GM21737 (cell line): Measurements from ENCODE around the gene DHX35.

Experiments
- ATAC-seq: cut with Tn5 transposase; IDR thresholded peaks from one replicate; pipeline ENCODE4 v1.9.1; 2021; ENCODE audit warnings: mild to moderate bottlenecking, moderate library complexity; ENCODE audit not compliant: unreplicated experiment

Gene DHX35

DNA sequence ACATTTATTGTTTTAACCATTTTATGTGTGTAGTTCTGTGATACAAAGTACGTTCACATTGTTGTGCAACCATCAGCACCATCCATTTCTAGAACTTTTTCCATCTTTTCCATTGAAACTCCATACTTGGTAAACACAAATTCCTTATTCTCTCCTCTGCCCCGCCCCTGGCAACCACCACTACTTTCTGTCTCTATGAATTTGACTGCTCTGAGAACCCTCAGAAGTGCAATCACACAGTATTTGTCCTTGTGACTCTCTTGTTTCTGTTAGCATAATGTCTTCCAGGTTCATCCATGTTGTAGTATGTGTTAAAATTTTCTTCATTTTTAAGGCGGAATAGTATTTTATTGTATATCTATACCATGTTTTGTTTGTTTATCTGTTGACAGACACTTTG is 56.9 kb downstream of the DHX35 start:
- no peak for ATAC-seq

GRCh38 chr20:39019805-39020325 is 57.7 kb downstream of the DHX35 start:
- peak; percentile 61 for ATAC-seq

DNA sequence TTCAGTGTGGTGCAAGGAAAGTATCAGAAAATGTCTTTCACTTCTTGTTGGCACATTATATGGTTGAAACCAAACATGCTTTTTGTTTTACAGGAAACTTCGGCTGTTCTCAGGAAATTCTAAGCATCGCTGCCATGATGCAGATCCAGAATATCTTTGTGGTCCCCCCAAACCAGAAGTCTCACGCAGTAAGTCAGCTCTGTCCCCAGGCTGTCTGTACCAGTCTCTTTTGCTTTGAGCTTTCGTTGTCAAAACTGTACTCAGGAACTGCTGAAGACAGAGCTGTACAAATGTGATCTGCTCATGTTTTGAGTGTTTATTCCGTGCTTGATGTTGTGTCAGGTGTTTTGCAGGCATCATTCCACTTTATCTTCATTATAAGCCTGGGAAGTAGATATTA is 59.6 kb downstream of the DHX35 start:
- ATAC-seq: no peak

GRCh38 chr20:39025883-39026282 is 63.7 kb downstream of the DHX35 start:
- no peak for ATAC-seq

DNA sequence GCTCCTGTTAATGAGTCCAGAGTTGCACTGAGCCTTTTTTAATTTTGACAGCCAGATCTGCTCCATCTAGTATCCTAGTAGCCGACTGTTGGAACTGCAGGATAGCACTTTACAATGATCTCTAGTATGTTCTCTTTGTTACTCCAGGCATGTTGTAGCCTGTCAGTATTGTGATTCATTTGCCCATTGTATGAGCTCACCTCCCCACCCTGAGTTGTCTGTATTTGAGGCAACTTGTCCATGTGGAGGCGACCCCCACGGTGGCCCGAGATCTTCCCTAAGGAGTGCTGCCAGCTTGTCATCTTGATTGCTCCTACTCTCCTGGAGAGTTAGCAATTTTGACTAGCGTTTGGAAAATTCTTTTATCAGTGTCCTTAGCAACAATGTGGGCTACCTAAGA is 67.2 kb downstream of the DHX35 start:
- ATAC-seq: no peak

- no peak for ATAC-seq
Observed at GRCh38 chr20:39032997-39033396, 70.9 kb downstream of the DHX35 start.

- no peak for ATAC-seq
Observed at GRCh38 chr20:39036011-39036410, 73.9 kb downstream of the DHX35 start.

- no peak for ATAC-seq
Observed at GRCh38 chr20:39036851-39037250, 74.7 kb downstream of the DHX35 start.

DNA sequence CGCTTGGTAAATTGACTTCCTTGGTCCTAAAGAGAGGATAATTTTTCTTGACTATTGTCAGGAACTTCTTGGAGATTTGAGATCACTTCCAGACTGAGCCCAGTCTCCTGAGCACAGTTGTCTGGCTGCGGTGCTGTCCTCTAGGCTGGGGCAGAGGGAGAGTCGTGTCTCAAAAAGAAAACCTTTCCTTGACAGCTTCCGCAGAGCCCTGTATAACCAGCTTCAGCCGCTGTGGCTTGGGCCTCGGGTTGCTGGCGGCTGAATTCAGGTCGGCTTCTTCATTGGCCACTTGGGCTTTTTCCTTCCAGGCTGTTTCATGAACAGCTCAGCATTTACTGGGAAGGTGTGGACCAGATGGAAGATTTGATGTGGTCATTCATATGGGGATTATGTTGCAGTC is 75.9 kb downstream of the DHX35 start:
- ATAC-seq: no peak

- ATAC-seq: no peak
Observed at GRCh38 chr20:39038495-39038894, 76.4 kb downstream of the DHX35 start.

- ATAC-seq: no peak
Observed at GRCh38 chr20:39039261-39039660, 77.1 kb downstream of the DHX35 start.

DNA sequence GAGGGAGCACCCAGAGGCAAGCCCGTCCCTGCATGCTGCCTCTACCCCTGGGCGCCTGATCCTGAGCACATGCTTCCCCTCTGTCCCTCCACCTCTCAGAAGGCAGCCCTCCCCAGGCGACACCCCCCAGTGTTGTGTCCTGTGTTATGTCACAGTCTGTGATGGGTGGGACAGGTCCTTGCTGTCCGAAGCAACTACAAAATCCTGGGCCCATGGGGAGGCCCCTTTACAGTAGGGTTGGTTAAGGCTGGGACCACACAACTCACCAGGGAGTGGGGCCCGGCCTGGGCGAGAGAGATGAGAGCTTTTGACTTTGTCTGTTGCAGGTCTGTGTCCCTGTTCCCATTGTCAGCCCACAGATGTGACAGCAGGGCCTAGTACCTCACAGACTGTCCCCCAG is 78.0 kb downstream of the DHX35 start:
- ATAC-seq: no peak

- ATAC-seq: no peak
Observed at GRCh38 chr20:39041067-39041466, 78.9 kb downstream of the DHX35 start.

DNA sequence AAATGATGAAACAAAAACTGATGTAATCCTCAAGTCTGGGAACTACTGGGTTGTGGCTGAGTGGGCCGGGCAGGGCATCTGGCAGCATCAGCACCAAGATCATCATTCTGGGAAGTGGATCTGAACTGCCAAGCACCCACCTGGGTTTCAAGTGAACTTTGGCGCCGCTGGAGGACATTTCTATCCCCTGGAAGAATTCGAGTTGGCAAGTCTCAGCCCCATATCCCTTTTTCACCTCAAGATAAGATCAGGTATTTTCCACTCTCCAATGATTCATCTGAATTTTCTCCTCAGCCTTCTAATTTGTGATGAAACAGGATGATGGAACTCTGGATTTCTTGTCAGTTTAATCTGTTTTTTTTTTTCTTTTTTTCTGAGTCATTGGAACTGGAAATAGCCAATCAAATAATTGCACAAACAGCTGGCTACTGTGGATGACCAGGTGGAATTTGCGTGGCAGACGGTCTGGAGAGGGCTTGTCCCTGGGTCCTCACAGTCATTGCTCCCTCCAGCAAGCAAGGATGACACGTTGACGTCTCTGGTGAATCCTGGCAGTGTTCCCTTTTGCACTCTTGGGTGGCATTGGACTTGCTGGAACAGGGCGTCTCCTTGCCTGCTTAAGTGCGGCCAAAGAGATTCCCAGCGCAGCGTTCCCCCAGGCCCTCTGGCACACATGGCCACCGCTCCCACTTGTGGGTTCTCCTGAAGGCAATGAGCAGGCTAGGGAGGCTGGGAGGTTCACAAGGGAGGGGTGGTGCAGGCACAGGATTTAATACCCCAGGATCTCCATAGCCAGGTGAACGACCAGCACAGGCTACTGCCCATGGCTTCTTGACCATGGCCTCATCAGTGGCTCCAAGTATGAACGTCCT is 80.4 kb downstream of the DHX35 start:
- ATAC-seq: no peak

DNA sequence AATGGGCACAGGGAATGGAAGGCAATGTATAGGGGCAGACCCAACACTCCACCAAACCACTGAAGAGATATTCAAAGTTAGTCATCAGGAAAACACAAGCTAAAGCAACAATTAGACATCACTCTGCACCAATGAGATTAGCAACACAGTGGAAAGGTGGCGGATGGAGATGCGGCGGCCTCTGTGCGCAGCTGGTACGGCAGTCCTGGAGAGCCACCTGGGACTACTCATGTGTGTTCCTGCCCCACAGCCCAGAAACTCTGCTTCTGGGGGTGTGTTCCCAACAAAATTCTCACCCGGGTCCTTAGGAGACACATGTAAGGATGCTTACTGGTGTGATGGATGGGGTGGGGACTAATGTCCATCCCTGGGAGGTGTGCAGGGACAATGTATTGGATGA is 82.4 kb downstream of the DHX35 start:
- ATAC-seq: no peak

DNA sequence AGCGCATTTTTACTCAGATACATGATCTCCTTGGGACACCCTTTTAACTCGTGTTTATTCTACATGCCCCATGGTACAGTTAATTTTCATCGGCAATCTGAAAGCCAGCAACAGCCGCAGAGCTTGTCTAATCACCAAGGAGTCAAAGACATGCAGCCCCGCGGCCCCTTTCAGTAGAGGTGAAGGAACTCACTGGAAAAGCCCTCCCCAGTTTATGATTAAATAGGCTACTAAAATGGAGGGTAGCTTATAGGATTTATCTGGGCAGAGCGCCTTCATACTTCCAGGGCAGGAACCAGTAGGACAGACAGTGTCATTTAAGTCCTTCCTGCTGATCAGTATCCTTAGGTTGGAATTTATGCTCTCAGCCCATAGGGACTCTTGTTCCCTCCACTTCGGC is 83.5 kb downstream of the DHX35 start:
- no peak for ATAC-seq

GRCh38 chr20:39047417-39047985 is 85.4 kb downstream of the DHX35 start:
- no peak for ATAC-seq

DNA sequence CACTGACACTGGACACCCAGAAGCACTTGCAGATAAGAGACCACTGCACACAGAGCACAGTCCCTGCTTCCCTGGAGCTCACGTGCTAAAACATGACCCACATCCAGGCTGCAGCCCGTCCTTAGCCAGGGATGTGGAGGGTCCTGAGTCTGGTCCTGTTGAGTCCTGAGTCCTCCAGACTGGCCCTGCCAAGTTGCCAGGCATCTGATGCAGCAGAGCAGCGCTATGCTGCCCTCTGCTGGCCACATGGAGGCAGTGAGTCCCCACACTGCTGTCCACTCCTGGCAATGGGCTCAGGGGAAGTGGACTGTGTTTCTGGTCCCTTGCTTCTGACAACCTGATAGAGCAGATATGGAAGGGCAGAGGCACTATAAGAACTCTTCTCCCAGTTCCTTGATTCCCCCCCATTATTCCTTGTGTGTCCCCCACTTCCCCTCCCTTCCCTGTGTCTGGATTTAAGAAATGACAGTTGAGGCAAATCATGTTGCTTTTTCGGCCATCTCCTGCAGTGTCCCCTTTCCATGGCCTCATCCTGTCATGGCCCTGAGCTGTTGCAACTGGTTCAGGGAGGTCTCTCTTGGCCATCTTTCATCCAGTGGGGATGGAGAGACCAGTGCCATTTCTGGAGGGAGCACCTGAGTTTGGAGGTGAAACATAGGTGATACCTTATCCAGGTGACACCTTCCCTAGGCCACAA is 86.0 kb downstream of the DHX35 start:
- ATAC-seq: peak; percentile 60

DNA sequence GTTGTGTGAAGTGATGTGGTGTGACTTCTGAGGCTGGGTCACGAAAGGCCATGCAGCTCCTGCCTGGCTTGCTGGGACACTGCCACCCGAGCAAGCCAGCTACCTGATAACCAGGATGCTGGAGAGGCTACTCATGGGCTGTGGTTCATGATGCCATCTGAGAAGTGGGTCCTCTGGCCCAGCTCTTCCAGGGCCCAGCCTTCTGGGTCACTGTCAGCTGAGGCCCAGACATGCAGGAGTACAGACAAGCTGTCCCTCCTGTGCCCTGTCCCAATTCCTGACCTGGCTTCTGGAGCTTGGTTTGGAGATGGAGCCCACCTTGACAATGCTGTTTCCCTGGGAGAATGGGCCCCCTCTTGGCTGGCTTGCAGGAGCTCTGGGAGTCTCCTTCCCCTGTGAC is 87.0 kb downstream of the DHX35 start:
- no peak for ATAC-seq

GRCh38 chr20:39049684-39050554 is 87.8 kb downstream of the DHX35 start:
- peak; percentile 82 for ATAC-seq

GRCh38 chr20:39050555-39050902 is 88.4 kb downstream of the DHX35 start:
- no peak for ATAC-seq
